Measurements from ENCODE around the gene MSANTD7. TPM values are rescaled to one million over a fixed set of nuclear protein-coding genes. Genes with fewer than 3 reads are reported as not detected.
A peak's percentile ranks its signal among the peaks of the same experiment; 100 is the strongest.

The MSANTD7 gene, protein sequence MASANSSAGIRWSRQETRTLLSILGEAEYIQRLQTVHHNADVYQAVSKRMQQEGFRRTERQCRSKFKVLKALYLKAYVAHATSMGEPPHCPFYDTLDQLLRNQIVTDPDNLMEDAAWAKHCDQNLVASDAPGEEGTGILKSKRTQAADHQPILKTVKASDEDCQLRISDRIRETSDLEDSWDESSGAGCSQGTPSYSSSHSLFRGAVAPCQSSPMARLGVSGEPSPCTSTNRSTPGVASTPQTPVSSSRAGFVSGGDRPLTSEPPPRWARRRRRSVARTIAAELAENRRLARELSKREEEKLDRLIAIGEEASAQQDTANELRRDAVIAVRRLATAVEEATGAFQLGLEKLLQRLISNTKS
- total RNA-seq (2016; rRNA removed; fragmentation: Illumina TruSeq; extraction: Trizol) (16.7 and 22.8 TPM in 2 replicates), polyA plus RNA-seq (2011; rRNA removed) (3.3 and 3.7 TPM in 2 replicates), polyA minus RNA-seq (2011; rRNA and poly(A)+ RNA removed; ENCODE audit: low replicate concordance) (13.9 and 22.5 TPM in 2 replicates), Bru-seq, nascent RNA (percentile 84 among the genes with signal in this experiment), BruChase-seq, experiment 1, labeled RNA remaining after a 6-hour chase (percentile 87 among the genes with signal in this experiment), BruChase-seq, experiment 2, labeled RNA remaining after a 2-hour chase (percentile 88 among the genes with signal in this experiment)
- total RNA-seq (2016; cell fraction: cytosol; rRNA removed; fragmentation: Illumina TruSeq; extraction: Trizol; ENCODE audit: low read depth): 2.6 and 2.8 TPM in 2 replicates
- total RNA-seq (2016; cell fraction: insoluble cytoplasmic fraction; rRNA removed; fragmentation: Illumina TruSeq; extraction: Trizol): 17.3 and 21.2 TPM in 2 replicates
- total RNA-seq (2016; cell fraction: membrane; rRNA removed; fragmentation: Illumina TruSeq; extraction: Trizol): 12.6 and 15.8 TPM in 2 replicates
- total RNA-seq (2016; cell fraction: nucleus; rRNA removed; fragmentation: Illumina TruSeq; extraction: Trizol): 11.5 and 14.9 TPM in 2 replicates
- 2.3 and 2.5 TPM in 2 replicates for polyA plus RNA-seq (2011; cell fraction: cytosol; rRNA removed)
- polyA plus RNA-seq (2011; cell fraction: nucleus; rRNA removed): 3.1 and 3.3 TPM in 2 replicates
- 5.0 and 5.4 TPM in 2 replicates for polyA plus RNA-seq (2012)
- 1.9 and 2.6 TPM in 2 replicates for polyA plus RNA-seq (2016; cell fraction: cytosol; fragmentation: Illumina TruSeq; extraction: Trizol; ENCODE audit: low read depth)
- 13.5 and 15.6 TPM in 2 replicates for polyA plus RNA-seq (2016; cell fraction: insoluble cytoplasmic fraction; fragmentation: Illumina TruSeq; extraction: Trizol; ENCODE audit: low read depth)
- 5.8 and 7.4 TPM in 2 replicates for polyA plus RNA-seq (2016; cell fraction: membrane; fragmentation: Illumina TruSeq; extraction: Trizol; ENCODE audit: low read depth)
- 14.2 and 14.9 TPM in 2 replicates for polyA plus RNA-seq (2016; cell fraction: nucleus; fragmentation: Illumina TruSeq; extraction: Trizol; ENCODE audit: insufficient read depth, low read depth)
- polyA minus RNA-seq (2011; cell fraction: cytosol; rRNA and poly(A)+ RNA removed): 5.7 and 6.6 TPM in 2 replicates
- 13.1 and 14.9 TPM in 2 replicates for polyA minus RNA-seq (2011; cell fraction: nucleus; rRNA and poly(A)+ RNA removed)
- long read RNA-seq, experiment 1, full-length matches to known transcripts: 6 of 12 reads
- long read RNA-seq, experiment 1, partial matches to known transcripts: 5 of 12 reads
- long read RNA-seq, experiment 1, other reads (novel, unspliced or antisense): 1 of 12 reads
- long read RNA-seq, experiment 2, full-length matches to known transcripts: 6 of 8 reads
- long read RNA-seq, experiment 2, partial matches to known transcripts: 2 of 8 reads
- long read RNA-seq, experiment 2, other reads (novel, unspliced or antisense): 0 of 8 reads

DNA sequence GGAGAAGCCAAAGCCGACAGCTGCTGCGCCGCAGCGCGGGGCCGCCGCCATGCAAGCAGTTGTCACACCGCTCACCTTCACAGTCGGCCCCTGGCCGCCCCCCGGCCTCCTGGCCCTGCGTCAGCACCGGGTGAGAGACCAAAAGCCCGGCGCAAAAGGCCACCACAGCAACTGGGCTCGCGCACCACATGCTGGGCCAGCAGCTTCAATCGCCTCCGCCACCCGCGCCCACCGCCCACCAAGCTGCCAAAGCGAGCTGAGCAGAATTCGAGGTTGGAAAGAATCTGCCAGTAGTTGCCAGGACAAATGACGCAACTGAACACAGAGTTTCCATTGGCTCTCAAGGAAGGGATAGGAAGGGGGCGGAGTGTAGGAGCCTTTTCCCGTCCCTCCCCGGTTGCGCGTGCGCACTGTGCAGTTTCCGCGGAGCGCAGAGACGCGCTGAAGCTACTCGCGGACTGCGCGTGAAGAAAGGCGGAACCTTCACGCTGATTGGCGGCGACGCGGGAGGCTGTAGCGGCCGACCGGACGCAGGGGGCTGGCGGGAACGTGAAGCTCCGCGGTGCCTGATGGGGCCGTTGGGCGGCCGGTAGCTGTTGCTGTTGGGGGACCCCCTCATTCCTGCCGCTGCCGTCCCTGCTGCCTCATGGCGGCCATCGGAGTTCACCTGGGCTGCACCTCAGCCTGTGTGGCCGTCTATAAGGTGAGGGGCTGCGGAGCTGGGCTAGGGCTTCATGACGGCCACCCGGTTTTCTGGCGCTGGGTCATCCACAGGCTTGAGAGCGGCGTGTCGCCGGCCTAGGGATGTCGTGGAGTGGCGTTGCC lies at the start of gene MSANTD7, which contains the start of the genes CDNF and HSPA14:
MSANTD7 (plus strand) TSS at position 550 of the 825 bp plus-strand sequence. CDS start 3,979 bp downstream, outside the sequence.
CDNF (minus strand) TSS at position 281 of the 825 bp plus-strand sequence; CDS start at position 190, 91 bp downstream.
HSPA14 (plus strand) TSS at position 550 of the 825 bp plus-strand sequence; CDS start at position 647, 97 bp downstream.
- Histone ChIP-seq H2AFZ (ENCODE audit: low read length) (peak within 1 kb of the TSS; percentile 20), H3K9me3 (ENCODE audit: low read length) (no peaks in the 10 kb centered on the region), H3K79me2 (ENCODE audit: insufficient read depth, low read length) (peaks cover 25% of the 10 kb centered on the region), H3K27me3 (ENCODE audit: control insufficient read depth in 1 of 2, insufficient read depth in 2 of 2, low read length in 2 of 2) (no peaks in the 10 kb centered on the region; a peak in 1 of 5 replicates), H3K4me3 (replicated peaks in 1 of 3; ENCODE audit: insufficient read depth in 1 of 3, low read depth in 2 of 3, low read length in 3 of 3) (peak within 1 kb of the TSS; percentile 79 to 98 (median 93)), H3K27ac (ENCODE audit: extremely low read length, insufficient read depth, low read length) (peak within 1 kb of the TSS; percentile 83), H3K36me3 (replicated peaks in 1 of 2; ENCODE audit: control insufficient read depth in 1 of 2, insufficient read depth in 2 of 2, low read length in 2 of 2) (peaks cover 7 to 22% of the 10 kb centered on the region in 2 experiments), H3K9ac (ENCODE audit: insufficient read depth, low read depth, low read length) (peak within 1 kb of the TSS; percentile 92), H3K4me1 (ENCODE audit: insufficient read depth, low read length) (peaks cover 17% of the 10 kb centered on the region), H3K4me2 (ENCODE audit: low read depth, low read length) (peak within 1 kb of the TSS; percentile 83), H4K20me1 (ENCODE audit: insufficient read depth, low read length) (peaks cover 4% of the 10 kb centered on the region; the same call in 1 of the 2 replicates)
- ChIA-PET CTCF (ENCODE audit: low intra/inter-chr PET ratio, low total read pairs) (no interaction called here), POLR2A (interaction anchor here (0.7 to 3.7 kb wide), 18 partner anchors 9 to 653 kb away, joined by 3 to 54 read pairs (median 4); partner anchors contain the start of genes DCLRE1C, MEIG1 and SUV39H2)
- BruUV-seq (replicated peaks): no TSS peak
- FAIRE-seq: peak; percentile 98
- WGBS (ENCODE audit: low lambda C conversion rate): 0% methylated on average over 5 of the region's 72 CpGs
- intact Hi-C loops (cut with micrococcal nuclease; ENCODE audit: unreplicated experiment) (loop anchor here (5.0 to 10.0 kb wide), 4 partner anchors 117 to 341 kb away; partner anchors contain the start of genes DCLRE1C and MEIG1), in situ Hi-C loops (cut with HindIII; ENCODE audit: extremely low pct_ligation_motif_present, low pct_unique_long_range_greater_than_20kb) (no loop called here)
- peak; percentile 98 for DNase-seq (ENCODE audit: low spot score)
- ATAC-seq: peak; percentile 96
- TF ChIP-seq CEBPB (IDR thresholded peaks at IDR 0.05; ENCODE audit: borderline replicate concordance, low read depth, low read length) (peak; percentile 90), MAFF (IDR thresholded peaks at IDR 0.05; ENCODE audit: low read depth, low read length) (no peak), MAFG (CRISPR knock-in tag; IDR thresholded peaks at IDR 0.05) (no peak)
- TF ChIP-seq, protein P1, sequence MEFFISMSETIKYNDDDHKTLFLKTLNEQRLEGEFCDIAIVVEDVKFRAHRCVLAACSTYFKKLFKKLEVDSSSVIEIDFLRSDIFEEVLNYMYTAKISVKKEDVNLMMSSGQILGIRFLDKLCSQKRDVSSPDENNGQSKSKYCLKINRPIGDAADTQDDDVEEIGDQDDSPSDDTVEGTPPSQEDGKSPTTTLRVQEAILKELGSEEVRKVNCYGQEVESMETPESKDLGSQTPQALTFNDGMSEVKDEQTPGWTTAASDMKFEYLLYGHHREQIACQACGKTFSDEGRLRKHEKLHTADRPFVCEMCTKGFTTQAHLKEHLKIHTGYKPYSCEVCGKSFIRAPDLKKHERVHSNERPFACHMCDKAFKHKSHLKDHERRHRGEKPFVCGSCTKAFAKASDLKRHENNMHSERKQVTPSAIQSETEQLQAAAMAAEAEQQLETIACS (CRISPR knock-in tag; IDR thresholded peaks at IDR 0.05): no peak
- TF ChIP-seq, protein P2, sequence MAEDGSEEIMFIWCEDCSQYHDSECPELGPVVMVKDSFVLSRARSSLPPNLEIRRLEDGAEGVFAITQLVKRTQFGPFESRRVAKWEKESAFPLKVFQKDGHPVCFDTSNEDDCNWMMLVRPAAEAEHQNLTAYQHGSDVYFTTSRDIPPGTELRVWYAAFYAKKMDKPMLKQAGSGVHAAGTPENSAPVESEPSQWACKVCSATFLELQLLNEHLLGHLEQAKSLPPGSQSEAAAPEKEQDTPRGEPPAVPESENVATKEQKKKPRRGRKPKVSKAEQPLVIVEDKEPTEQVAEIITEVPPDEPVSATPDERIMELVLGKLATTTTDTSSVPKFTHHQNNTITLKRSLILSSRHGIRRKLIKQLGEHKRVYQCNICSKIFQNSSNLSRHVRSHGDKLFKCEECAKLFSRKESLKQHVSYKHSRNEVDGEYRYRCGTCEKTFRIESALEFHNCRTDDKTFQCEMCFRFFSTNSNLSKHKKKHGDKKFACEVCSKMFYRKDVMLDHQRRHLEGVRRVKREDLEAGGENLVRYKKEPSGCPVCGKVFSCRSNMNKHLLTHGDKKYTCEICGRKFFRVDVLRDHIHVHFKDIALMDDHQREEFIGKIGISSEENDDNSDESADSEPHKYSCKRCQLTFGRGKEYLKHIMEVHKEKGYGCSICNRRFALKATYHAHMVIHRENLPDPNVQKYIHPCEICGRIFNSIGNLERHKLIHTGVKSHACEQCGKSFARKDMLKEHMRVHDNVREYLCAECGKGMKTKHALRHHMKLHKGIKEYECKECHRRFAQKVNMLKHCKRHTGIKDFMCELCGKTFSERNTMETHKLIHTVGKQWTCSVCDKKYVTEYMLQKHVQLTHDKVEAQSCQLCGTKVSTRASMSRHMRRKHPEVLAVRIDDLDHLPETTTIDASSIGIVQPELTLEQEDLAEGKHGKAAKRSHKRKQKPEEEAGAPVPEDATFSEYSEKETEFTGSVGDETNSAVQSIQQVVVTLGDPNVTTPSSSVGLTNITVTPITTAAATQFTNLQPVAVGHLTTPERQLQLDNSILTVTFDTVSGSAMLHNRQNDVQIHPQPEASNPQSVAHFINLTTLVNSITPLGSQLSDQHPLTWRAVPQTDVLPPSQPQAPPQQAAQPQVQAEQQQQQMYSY (CRISPR knock-in tag; IDR thresholded peaks at IDR 0.05): peak; percentile 71
- TF ChIP-seq, protein P3, sequence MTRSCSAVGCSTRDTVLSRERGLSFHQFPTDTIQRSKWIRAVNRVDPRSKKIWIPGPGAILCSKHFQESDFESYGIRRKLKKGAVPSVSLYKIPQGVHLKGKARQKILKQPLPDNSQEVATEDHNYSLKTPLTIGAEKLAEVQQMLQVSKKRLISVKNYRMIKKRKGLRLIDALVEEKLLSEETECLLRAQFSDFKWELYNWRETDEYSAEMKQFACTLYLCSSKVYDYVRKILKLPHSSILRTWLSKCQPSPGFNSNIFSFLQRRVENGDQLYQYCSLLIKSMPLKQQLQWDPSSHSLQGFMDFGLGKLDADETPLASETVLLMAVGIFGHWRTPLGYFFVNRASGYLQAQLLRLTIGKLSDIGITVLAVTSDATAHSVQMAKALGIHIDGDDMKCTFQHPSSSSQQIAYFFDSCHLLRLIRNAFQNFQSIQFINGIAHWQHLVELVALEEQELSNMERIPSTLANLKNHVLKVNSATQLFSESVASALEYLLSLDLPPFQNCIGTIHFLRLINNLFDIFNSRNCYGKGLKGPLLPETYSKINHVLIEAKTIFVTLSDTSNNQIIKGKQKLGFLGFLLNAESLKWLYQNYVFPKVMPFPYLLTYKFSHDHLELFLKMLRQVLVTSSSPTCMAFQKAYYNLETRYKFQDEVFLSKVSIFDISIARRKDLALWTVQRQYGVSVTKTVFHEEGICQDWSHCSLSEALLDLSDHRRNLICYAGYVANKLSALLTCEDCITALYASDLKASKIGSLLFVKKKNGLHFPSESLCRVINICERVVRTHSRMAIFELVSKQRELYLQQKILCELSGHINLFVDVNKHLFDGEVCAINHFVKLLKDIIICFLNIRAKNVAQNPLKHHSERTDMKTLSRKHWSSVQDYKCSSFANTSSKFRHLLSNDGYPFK (CRISPR knock-in tag; IDR thresholded peaks at IDR 0.05; ENCODE audit: borderline replicate concordance): 0 out of 2 replicates have a peak, but pooled peaks have one; percentile 24
